HuH-7.5 (cell line): Measurements from ENCODE around the gene RAC3.

Source experiments
- DNase-seq: peaks from one replicate; pipeline ENCODE4 v3.0.0; 2011; ENCODE audit warnings: low spot score

RAC3 gene

GRCh38 chr17:82076018-82076784, 44.7 kb downstream of the RAC3 start:
- DNase-seq: no peak

GRCh38 chr17:82076785-82077591, 45.5 kb downstream of the RAC3 start:
- no peak for DNase-seq

GRCh38 chr17:82077617-82078358, 46.3 kb downstream of the RAC3 start:
- DNase-seq: no peak

- DNase-seq: no peak
These were observed 47.0 kb downstream of the RAC3 start for GRCh38 chr17:82078433-82078832.

GRCh38 chr17:82079001-82079677, 47.7 kb downstream of the RAC3 start:
- no peak for DNase-seq

GRCh38 chr17:82080048-82080788, 48.7 kb downstream of the RAC3 start:
- DNase-seq: no peak

GRCh38 chr17:82080789-82081464, 49.4 kb downstream of the RAC3 start:
- no peak for DNase-seq

GRCh38 chr17:82081546-82081945, 50.1 kb downstream of the RAC3 start:
- DNase-seq: no peak

- DNase-seq: no peak
These were observed 50.5 kb downstream of the RAC3 start for GRCh38 chr17:82081966-82082365.

GRCh38 chr17:82082456-82082855, 51.0 kb downstream of the RAC3 start:
- DNase-seq: no peak

- no peak for DNase-seq
These were observed 51.5 kb downstream of the RAC3 start for GRCh38 chr17:82083009-82083408.
